GM18909 (cell line): ENCODE data around the gene AP2A2.

ENCODE experiments used
- ATAC-seq: cut with Tn5 transposase; IDR thresholded peaks from one replicate; pipeline ENCODE4 v1.9.1; 2021; ENCODE audit warnings: mild to moderate bottlenecking; ENCODE audit not compliant: unreplicated experiment, poor library complexity

The AP2A2 gene

GRCh38 chr11:1025410-1026162, 99.9 kb downstream of the AP2A2 start:
- ATAC-seq: no peak

DNA sequence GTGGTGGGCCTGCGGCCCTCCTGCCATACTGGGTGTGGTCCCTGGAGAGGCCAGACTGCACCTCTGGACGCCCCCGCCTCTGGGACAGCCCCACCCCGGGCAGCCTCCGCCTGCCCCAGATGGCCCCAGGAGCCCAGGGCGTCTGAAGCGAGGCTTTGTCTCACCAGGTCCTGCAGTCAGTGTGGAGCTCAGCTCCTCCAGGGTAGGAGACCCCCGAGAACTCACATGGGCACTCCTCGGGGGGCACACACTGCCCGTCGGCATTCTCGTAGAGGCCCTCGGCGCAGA, 100.4 kb downstream of the AP2A2 start:
- no peak for ATAC-seq

DNA sequence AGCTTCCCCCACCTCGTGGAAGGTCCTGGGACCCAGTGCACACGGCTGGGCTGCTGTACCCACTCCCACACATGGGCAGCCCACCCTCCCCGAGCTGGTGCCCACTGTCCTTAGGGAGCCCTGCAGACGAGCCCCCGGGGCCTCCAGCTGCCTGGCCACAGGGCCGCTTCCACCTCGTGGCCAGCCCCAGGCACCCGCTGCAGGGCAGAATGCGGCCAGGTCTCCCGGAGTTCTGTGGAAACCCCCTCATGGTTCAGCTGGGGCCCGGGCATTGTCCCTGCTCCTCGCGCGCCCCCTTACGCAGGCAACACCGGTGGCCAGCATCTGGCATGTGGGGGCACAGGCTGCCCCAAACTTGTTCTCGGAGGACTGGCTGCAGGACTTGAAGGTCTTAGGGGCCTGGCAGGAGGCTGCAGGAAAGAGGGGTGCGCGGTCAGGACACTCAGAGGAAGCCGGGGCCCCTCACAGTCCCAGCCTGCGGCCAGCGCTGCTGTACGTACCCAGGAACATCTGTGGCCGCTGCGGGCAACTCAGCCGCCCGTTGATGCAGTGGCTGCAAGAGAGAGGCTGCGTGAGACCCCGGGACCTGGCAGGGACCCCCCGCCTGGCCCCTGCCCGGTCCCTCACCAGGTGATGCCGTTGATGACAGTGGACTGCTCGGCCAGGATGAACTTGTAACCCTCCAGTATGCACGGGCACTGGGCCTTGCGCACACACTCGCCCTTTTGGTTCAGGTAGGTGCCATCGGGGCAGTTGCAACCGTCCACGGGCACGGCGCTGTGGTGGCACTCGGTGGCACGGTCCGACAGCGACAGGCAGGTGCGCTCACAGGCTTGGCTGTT, 101.2 kb downstream of the AP2A2 start:
- no peak for ATAC-seq

DNA sequence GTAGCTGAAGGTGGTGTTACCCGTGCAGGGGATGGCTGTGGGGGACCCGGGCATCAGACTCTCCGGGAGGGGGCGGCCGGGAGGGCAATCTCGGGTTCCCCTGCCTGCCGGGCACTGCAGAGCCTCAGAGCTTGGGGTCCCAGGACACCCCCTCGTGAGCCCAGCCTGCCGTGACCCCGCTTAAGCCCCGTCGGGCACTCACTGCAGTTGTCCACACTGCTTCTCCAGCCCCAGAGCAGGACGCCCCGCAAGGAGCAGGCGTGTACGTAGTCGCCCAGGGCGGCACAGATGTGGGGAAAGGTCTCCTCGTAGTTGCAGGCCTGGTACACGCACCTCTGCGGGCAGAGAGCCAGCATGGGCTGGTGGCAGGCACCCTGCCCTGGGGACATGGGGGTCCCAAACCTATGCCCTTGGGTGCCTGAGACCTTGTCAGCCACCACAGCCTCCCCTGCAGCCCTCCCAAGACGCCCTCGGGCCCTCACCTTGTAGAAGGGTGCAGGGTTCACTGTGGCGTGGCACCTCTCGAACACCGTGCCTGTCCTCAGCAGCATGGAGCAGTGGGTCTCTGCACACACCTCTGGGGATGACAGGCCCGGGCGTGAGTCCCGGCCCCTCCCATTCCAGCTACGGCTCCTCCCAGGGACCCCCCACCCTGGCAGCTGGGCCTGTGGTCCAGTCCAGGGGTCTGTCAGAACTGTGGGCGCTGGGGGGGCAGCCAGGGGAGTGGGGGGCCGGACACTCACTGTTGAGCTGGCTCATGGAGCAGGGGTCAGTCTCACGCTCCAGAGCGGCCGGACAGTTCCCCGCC, 102.0 kb downstream of the AP2A2 start:
- ATAC-seq: no peak

- no peak for ATAC-seq
Measured at GRCh38 chr11:1028291-1028540, 102.5 kb downstream of the AP2A2 start.

- ATAC-seq: no peak
Measured at GRCh38 chr11:1028616-1029015, 102.9 kb downstream of the AP2A2 start.

GRCh38 chr11:1029051-1029450, 103.4 kb downstream of the AP2A2 start:
- no peak for ATAC-seq

DNA sequence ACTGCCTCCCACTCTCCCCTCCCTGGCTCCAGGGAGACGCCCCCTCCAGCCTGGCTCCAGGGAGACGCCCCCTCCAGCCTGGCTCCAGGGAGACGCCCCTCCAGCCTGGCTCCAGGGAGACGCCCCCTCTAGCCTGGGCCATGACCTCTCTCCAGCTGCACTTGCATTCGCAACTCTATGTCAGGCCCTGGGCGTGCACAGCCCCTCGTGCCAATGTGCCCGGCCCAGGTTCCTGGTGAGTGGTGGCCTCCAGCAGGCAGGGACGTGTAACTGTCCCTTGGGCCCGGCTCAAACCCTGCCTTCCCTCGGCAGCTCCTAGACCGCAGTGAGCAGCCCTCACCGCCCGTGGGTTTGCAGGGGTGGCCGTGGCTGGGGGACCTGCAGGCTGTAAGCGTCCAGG, 104.0 kb downstream of the AP2A2 start:
- ATAC-seq: no peak

DNA sequence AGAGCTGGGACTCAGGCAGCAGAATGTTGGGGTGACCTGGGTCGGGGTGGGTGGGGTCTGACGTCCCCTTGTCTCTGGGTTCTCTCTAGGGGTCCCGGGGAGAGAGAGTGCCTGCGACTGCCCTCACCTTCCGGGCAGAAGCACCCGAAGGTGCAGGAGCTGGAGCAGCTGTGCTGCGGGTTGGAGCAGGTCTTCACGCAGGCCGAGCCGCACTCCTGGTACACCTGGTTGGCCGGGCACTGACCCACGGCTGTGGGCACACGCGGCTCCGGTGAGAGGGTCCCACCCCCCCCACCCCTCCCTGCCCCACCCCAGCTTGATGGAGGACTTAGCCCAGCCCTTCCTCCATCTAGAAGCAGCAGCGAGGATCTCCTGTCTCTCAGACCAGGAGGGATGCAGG, 104.4 kb downstream of the AP2A2 start:
- ATAC-seq: no peak

DNA sequence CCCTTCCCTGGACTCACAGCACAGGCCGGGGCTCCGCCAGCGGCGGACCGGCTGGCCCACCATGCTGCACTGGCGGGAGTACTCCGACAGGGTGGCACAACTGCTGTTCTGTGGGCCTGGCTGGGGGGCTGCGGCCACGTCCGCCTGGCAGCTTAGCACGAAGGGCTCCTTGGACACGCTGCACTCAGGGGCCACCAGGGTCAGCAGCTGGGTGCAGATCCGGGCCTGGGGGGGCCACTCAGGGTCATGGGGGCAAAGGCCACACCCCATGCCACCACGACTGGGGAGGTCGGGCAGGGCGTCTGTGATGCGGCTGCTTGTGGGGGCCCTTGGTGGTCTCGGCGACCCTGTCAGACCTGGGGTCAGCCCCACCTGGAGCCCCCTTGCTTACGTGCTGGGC, 104.9 kb downstream of the AP2A2 start:
- no peak for ATAC-seq

- no peak for ATAC-seq
Measured at GRCh38 chr11:1031121-1031899, 105.6 kb downstream of the AP2A2 start.

DNA sequence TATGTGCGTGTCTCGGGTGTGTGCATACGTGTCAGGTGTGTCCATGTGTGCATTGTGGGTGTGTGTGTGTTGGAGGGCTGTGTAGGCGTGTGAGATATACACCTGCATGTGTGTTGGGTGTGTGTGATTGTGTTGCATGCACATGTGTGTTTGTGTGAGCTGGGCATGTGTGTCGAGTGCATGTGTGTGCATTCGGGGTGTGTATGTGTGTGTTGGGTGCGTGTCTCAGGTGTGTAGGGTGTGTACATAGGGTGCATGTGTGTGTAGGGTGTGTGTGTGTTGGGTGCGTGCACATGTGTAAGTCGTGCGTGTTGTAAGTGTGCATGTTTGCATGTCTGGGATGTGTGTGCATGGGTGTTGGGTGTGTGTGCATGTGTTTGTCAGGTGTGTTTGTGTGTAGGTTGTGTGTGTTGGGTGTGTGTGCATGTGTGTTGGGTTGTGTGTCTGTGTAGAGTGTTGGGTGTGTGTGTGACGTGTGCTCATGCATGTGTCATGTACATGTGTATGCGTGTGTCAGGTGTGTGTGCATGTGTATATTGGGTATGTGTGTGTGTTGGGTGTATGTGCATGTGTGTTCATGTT, 106.7 kb downstream of the AP2A2 start:
- ATAC-seq: no peak

- no peak for ATAC-seq
Measured at GRCh38 chr11:1033016-1033798, 107.5 kb downstream of the AP2A2 start.

DNA sequence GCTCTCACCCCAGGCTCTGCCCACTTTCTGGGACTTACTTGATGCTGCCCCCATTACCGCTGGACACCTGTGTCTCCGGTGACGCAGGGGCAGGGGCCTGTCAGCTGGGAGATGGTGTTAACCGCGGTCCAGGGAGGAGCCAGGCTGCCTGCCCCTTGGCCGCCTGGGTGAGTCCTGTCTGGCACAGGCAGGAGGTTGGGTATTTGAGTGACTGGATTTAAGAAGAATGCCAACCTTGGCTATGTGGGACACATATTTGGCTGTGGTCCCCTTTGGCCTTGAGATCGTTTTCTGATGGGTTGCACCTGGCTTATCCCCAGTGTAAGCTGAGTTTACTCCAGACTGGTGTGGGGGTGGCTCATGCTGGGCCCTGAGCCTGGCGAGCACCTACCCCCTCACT, 108.3 kb downstream of the AP2A2 start:
- no peak for ATAC-seq

- no peak for ATAC-seq
Measured at GRCh38 chr11:1034456-1035295, 109.0 kb downstream of the AP2A2 start.

GRCh38 chr11:1035577-1036283, 110.1 kb downstream of the AP2A2 start:
- no peak for ATAC-seq

- ATAC-seq: no peak
Measured at GRCh38 chr11:1036303-1036923, 110.7 kb downstream of the AP2A2 start, which contains the start of gene MUC6. MUC6 (minus strand) TSS chr11:1036718; CDS start chr11:1036655, 63 bp downstream.
